Measurements from ENCODE around the gene MBNL3. TPM values are rescaled to one million over a fixed set of nuclear protein-coding genes. Genes with fewer than 3 reads are reported as not detected.

MBNL3 gene
- total RNA-seq, 1 experiment from 2014 or later = 4.6 TPM

GRCh38 chrX:132333351-132333750 is 155.5 kb downstream of the MBNL3 start:
- Histone ChIP-seq H2AFZ (ENCODE audit: low read depth, low read length, poor library complexity, severe bottlenecking) (no peak overlapping the region), H3K4me2 (ENCODE audit: low read length) (no peak overlapping the region), H3K9me3 (ENCODE audit: control insufficient read depth in 1 of 2, insufficient read depth in 1 of 2, low read depth in 1 of 2, low read length in 2 of 2) (no peaks in the 10 kb centered on the region), H4K20me1 (ENCODE audit: insufficient read depth) (no peaks in the 10 kb centered on the region), H3K4me1 (ENCODE audit: control insufficient read depth in 1 of 2, insufficient read depth in 2 of 2, low read length in 2 of 2) (no peaks in the 10 kb centered on the region), H3K9me2 (ENCODE audit: insufficient read depth) (no peaks in the 10 kb centered on the region), H3K4me3 (replicated peaks in 1 of 2; ENCODE audit: low read depth in 1 of 2, low read length in 2 of 2) (no peak overlapping the region), H3K27ac (ENCODE audit: low read depth, low read length) (no peak overlapping the region), H3K79me2 (ENCODE audit: insufficient read depth, low read length) (no peaks in the 10 kb centered on the region), H3K27me3 (ENCODE audit: insufficient read depth, low read length) (no peaks in the 10 kb centered on the region), H3K36me3 (ENCODE audit: control insufficient read depth in 1 of 2, insufficient read depth in 2 of 2, low read length in 2 of 2) (no peaks in the 10 kb centered on the region), H3K9ac (ENCODE audit: low read length) (no peak overlapping the region)
- BruUV-seq (replicated peaks) = no TSS peak
- POLR2A ChIA-PET = no interaction called here
- TF ChIP-seq POLR2AphosphoS5 (IDR thresholded peaks at IDR 0.05; ENCODE audit: low read depth, low read length) (no peak), CBX3 (IDR thresholded peaks at IDR 0.05; ENCODE audit: low read depth) (no peak), REST (IDR thresholded peaks at IDR 0.05; ENCODE audit: low read depth) (no peak), ELF1 (IDR thresholded peaks at IDR 0.05; ENCODE audit: borderline replicate concordance, low read depth) (no peak), TCF7L2 (IDR thresholded peaks at IDR 0.05; ENCODE audit: borderline replicate concordance, extremely low read depth, insufficient read depth, insufficient read length) (no peak), EZH2phosphoT487 (IDR thresholded peaks at IDR 0.05; ENCODE audit: borderline replicate concordance) (no peak), ZNF274 (IDR thresholded peaks at IDR 0.05; ENCODE audit: low read depth, low read length) (no peak), SIN3A (IDR thresholded peaks at IDR 0.05; ENCODE audit: low read depth) (no peak), POLR2A (IDR thresholded peaks at IDR 0.05; ENCODE audit: borderline replicate concordance, extremely low read depth, insufficient read depth, insufficient read length) (no peak), EGR1 (IDR thresholded peaks at IDR 0.05; ENCODE audit: low read depth) (no peak), ZFX (IDR thresholded peaks at IDR 0.05) (no peak), EZH2 (IDR thresholded peaks at IDR 0.05) (no peak)
- TF ChIP-seq, protein P1, sequence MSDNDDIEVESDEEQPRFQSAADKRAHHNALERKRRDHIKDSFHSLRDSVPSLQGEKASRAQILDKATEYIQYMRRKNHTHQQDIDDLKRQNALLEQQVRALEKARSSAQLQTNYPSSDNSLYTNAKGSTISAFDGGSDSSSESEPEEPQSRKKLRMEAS (IDR thresholded peaks at IDR 0.05) = no peak
- TF ChIP-seq, protein P2, sequence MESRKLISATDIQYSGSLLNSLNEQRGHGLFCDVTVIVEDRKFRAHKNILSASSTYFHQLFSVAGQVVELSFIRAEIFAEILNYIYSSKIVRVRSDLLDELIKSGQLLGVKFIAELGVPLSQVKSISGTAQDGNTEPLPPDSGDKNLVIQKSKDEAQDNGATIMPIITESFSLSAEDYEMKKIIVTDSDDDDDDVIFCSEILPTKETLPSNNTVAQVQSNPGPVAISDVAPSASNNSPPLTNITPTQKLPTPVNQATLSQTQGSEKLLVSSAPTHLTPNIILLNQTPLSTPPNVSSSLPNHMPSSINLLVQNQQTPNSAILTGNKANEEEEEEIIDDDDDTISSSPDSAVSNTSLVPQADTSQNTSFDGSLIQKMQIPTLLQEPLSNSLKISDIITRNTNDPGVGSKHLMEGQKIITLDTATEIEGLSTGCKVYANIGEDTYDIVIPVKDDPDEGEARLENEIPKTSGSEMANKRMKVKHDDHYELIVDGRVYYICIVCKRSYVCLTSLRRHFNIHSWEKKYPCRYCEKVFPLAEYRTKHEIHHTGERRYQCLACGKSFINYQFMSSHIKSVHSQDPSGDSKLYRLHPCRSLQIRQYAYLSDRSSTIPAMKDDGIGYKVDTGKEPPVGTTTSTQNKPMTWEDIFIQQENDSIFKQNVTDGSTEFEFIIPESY (IDR thresholded peaks at IDR 0.05; ENCODE audit: extremely low read depth, insufficient replicate concordance, low read length) = no peak
- intact Hi-C loops (cut with micrococcal nuclease) = no loop called here
- no peak for DNase-seq (ENCODE audit: low read depth, low spot score)
- ATAC-seq = no peak
- RAD21 ChIA-PET (ENCODE audit: low non-redundant PET in 1 of 2, low total read pairs in 2 of 2, uncharacterized antibody in 2 of 2, unreplicated experiment in 2 of 2) = no interaction called here
- CTCF ChIA-PET = no interaction called here

Measured in HCT116 (cell line).